Fibroblast of the aortic adventitia (primary cell): ENCODE results near the gene DCDC2C. TPM values are rescaled to one million over a fixed set of nuclear protein-coding genes. Genes with fewer than 3 reads are reported as not detected.

ENCODE experiments used
- DNase-seq: peaks from one replicate; pipeline ENCODE4 v3.0.0-alpha.2; 2010; ENCODE audit warnings: low read depth
- H3K4me3 ChIP-seq: 2 replicates; pipeline ENCODE4 v1.5.1; 2011; ENCODE audit warnings: low read depth, mild to moderate bottlenecking, control low read depth, low read length, moderate library complexity
- CTCF ChIP-seq: IDR thresholded peaks from 2 replicates; pipeline ENCODE4 v1.5.1; 2011; ENCODE audit warnings: mild to moderate bottlenecking, low read length, control low read depth, inconsistent platforms; ENCODE audit not compliant: insufficient read depth
- total RNA-seq: library from RNA; depleted of rRNA; stranded (reverse); fragments of >200 nt; gene quantifications from 2 replicates; pipeline ENCODE4 v1.2.3, GENCODE V29; 2012; ENCODE audit warnings: low replicate concordance

The DCDC2C gene
- total RNA-seq, 1 donor: not detected

- H3K4me3 ChIP-seq: no peak overlapping the region
- TF ChIP-seq CTCF: no peak
These were observed 22.3 kb downstream of the DCDC2C start for GRCh38 chr2:3725458-3726250.

GRCh38 chr2:3726511-3726910, 23.1 kb downstream of the DCDC2C start:
- no peak for TF ChIP-seq CTCF

More at GRCh38 chr2:3725458-3726250, 22.3 kb downstream of the DCDC2C start:
- no peak for DNase-seq

GRCh38 chr2:3727397-3728045, 24.1 kb downstream of the DCDC2C start:
- no peak for DNase-seq
- no peak overlapping the region for H3K4me3 ChIP-seq
- no peak for TF ChIP-seq CTCF

More at GRCh38 chr2:3726511-3726910, 23.1 kb downstream of the DCDC2C start:
- H3K4me3 ChIP-seq: no peak overlapping the region
- no peak for DNase-seq

- H3K4me3 ChIP-seq: no peak overlapping the region
- peak; percentile 55 for DNase-seq
- TF ChIP-seq CTCF: peak; percentile 57
These were observed 25.0 kb downstream of the DCDC2C start for GRCh38 chr2:3728104-3729054.

GRCh38 chr2:3729055-3729448, 25.7 kb downstream of the DCDC2C start:
- no peak for TF ChIP-seq CTCF
- no peak overlapping the region for H3K4me3 ChIP-seq
- no peak for DNase-seq

- DNase-seq: no peak
- no peak for TF ChIP-seq CTCF
- H3K4me3 ChIP-seq: no peak overlapping the region
These were observed 26.4 kb downstream of the DCDC2C start for GRCh38 chr2:3729786-3730185.
